Choroid plexus epithelial cell (primary cell): Measurements from ENCODE around the gene MAPK8.

ENCODE experiments used
- DNase-seq: peaks from one replicate; pipeline ENCODE4 v3.0.0-alpha.2; 2010; ENCODE audit warnings: low read depth
- H3K4me3 ChIP-seq: 2 replicates; pipeline ENCODE4 v1.5.1; 2011; ENCODE audit warnings: low read depth, mild to moderate bottlenecking, control low read depth, low read length, moderate library complexity
- CTCF ChIP-seq: conservative IDR thresholded peaks from 2 replicates; pipeline ENCODE4 v1.5.1; 2011; ENCODE audit warnings: low read depth, mild to moderate bottlenecking, control low read depth, inconsistent platforms, low read length, moderate library complexity

Gene MAPK8

GRCh38 chr10:48459270-48460150, 153.0 kb downstream of the MAPK8 start:
- no peak for DNase-seq
- no peak for TF ChIP-seq CTCF
- no peak overlapping the region for H3K4me3 ChIP-seq

- no peak for TF ChIP-seq CTCF
- H3K4me3 ChIP-seq: no peak overlapping the region
- DNase-seq: no peak
Measured at GRCh38 chr10:48460182-48460581, 153.7 kb downstream of the MAPK8 start.

GRCh38 chr10:48461623-48462481, 155.4 kb downstream of the MAPK8 start:
- TF ChIP-seq CTCF: no peak
- no peak for DNase-seq
- H3K4me3 ChIP-seq: no peak overlapping the region

- DNase-seq: no peak
- no peak for TF ChIP-seq CTCF
- H3K4me3 ChIP-seq: no peak overlapping the region
Measured at GRCh38 chr10:48462482-48463020, 156.1 kb downstream of the MAPK8 start.

- peak; percentile 19 for DNase-seq
- H3K4me3 ChIP-seq: no peak overlapping the region
- no peak for TF ChIP-seq CTCF
Measured at GRCh38 chr10:48463318-48464003, 157.0 kb downstream of the MAPK8 start.

- DNase-seq: no peak
- H3K4me3 ChIP-seq: no peak overlapping the region
- no peak for TF ChIP-seq CTCF
Measured at GRCh38 chr10:48464121-48464870, 157.8 kb downstream of the MAPK8 start.
